Peyer's patch (tissue), 4 donors: Measurements from ENCODE around the gene MAN1C1.

Source experiments
- CTCF ChIP-seq, 6 experiments: fragments of 450-650 bp in 4 of 6; fragments of 200-600 bp in 2 of 6; sonication (generic) in 1 of 6; IDR thresholded peaks; one replicate each; pipeline ENCODE4 v1.5.1; 2017 to 2019; ENCODE audit warnings: antibody characterized with exemption in 6 of 6, mild to moderate bottlenecking in 3 of 6, moderate library complexity in 1 of 6
- POLR2A ChIP-seq, 2 donors: fragments of 450-650 bp; IDR thresholded peaks; one replicate each; pipeline ENCODE4 v1.5.1; 2017; ENCODE audit warnings: antibody characterized with exemption in 2 of 2, mild to moderate bottlenecking in 2 of 2, moderate library complexity in 2 of 2

DNA sequence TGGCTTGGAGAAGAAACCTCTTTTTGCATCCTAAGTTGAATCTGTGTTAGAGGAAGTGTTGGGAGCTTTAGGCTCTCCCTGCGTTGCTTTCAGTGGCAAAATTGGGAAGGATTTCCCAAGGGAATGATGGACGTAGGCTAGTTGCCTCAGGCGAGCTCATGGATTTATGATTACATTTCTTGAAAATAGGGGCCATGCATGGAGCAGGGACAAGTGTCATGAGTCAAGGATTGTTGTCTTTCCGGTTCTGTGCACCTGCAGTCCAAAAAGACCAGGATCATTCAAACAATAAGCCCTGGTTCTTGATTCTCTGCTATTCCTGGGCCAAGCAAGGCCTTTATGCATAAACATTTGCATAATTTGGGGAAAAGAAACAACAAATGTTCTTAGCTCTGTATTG, 7.1 kb downstream of the MAN1C1 start:
- no peak for TF ChIP-seq CTCF (IDR thresholded peaks at IDR 0.05)
- TF ChIP-seq POLR2A (IDR thresholded peaks at IDR 0.05): no peak
